ENCODE measurements around the gene PHF20.

The PHF20 gene

GRCh38 chr20:35823937-35824336, 52.1 kb downstream of the PHF20 start:
- TF ChIP-seq CTCF (IDR thresholded peaks at IDR 0.05; ENCODE audit: borderline replicate concordance, insufficient read depth, low read depth, low read length) = no peak
- H3K4me3 ChIP-seq (ENCODE audit: low read depth, low read length) = no peak overlapping the region

- no peak overlapping the region for H3K4me3 ChIP-seq (ENCODE audit: low read depth, low read length)
- TF ChIP-seq CTCF (IDR thresholded peaks at IDR 0.05; ENCODE audit: borderline replicate concordance, insufficient read depth, low read depth, low read length) = no peak
These were observed 54.7 kb downstream of the PHF20 start for GRCh38 chr20:35826397-35826998.

- no peak for TF ChIP-seq CTCF (IDR thresholded peaks at IDR 0.05; ENCODE audit: borderline replicate concordance, insufficient read depth, low read depth, low read length)
- no peak overlapping the region for H3K4me3 ChIP-seq (ENCODE audit: low read depth, low read length)
These were observed 56.6 kb downstream of the PHF20 start for GRCh38 chr20:35828434-35828833.

GRCh38 chr20:35828916-35829315, 57.1 kb downstream of the PHF20 start:
- no peak overlapping the region for H3K4me3 ChIP-seq (ENCODE audit: low read depth, low read length)
- TF ChIP-seq CTCF (IDR thresholded peaks at IDR 0.05; ENCODE audit: borderline replicate concordance, insufficient read depth, low read depth, low read length) = no peak

GRCh38 chr20:35830264-35830663, 58.4 kb downstream of the PHF20 start:
- TF ChIP-seq CTCF (IDR thresholded peaks at IDR 0.05; ENCODE audit: borderline replicate concordance, insufficient read depth, low read depth, low read length) = no peak
- H3K4me3 ChIP-seq (ENCODE audit: low read depth, low read length) = no peak overlapping the region

- H3K4me3 ChIP-seq (ENCODE audit: low read depth, low read length) = no peak overlapping the region
- no peak for TF ChIP-seq CTCF (IDR thresholded peaks at IDR 0.05; ENCODE audit: borderline replicate concordance, insufficient read depth, low read depth, low read length)
These were observed 59.2 kb downstream of the PHF20 start for GRCh38 chr20:35831029-35831428.

- no peak for TF ChIP-seq CTCF (IDR thresholded peaks at IDR 0.05; ENCODE audit: borderline replicate concordance, insufficient read depth, low read depth, low read length)
- H3K4me3 ChIP-seq (ENCODE audit: low read depth, low read length) = no peak overlapping the region
These were observed 60.2 kb downstream of the PHF20 start for GRCh38 chr20:35831971-35832370.
